ENCODE data around the gene OR10G8. TPM values are rescaled to one million over a fixed set of nuclear protein-coding genes. Genes with fewer than 3 reads are reported as not detected.

Gene OR10G8
- polyA plus RNA-seq, 3 donors, result not detected

GRCh38 chr11:124072147-124072546 lies 45.5 kb downstream of the OR10G8 start:
- Histone ChIP-seq H3K4me2 (replicated peaks; ENCODE audit: extremely low read depth, low read length, poor library complexity, severe bottlenecking) (no peak overlapping the region), H2AFZ (ENCODE audit: insufficient read depth, low read depth, low read length, poor library complexity, severe bottlenecking) (no peak overlapping the region), H3K27me3 (ENCODE audit: control insufficient read depth in 2 of 2, insufficient read depth in 2 of 2, low read length in 2 of 2) (no peaks in the 10 kb centered on the region), H3K79me2 (ENCODE audit: insufficient read depth, low read length) (no peaks in the 10 kb centered on the region), H4K20me1 (ENCODE audit: insufficient read depth, low read length) (no peaks in the 10 kb centered on the region), H3K9ac (ENCODE audit: insufficient read depth, low read length, poor library complexity, severe bottlenecking) (no peak overlapping the region), H3K9me3 (replicated peaks in 1 of 2; ENCODE audit: control insufficient read depth in 1 of 2, insufficient read depth in 1 of 2, low read length in 2 of 2) (no peaks in the 10 kb centered on the region), H3K27ac (ENCODE audit: low read depth in 1 of 2, low read length in 2 of 2) (no peak overlapping the region), H3K4me1 (ENCODE audit: control insufficient read depth in 1 of 2, insufficient read depth in 2 of 2, low read length in 2 of 2) (peaks cover 41 to 51% of the 10 kb centered on the region in 2 donors), H3K4me3 (replicated peaks in 1 of 3; ENCODE audit: low read depth in 2 of 3, low read length in 3 of 3) (no peak overlapping the region), H3K36me3 (replicated peaks in 1 of 2; ENCODE audit: control insufficient read depth in 1 of 2, insufficient read depth in 2 of 2, low read length in 2 of 2) (no peaks in the 10 kb centered on the region)
- Mint-ChIP-seq H3K27me3 (ENCODE audit: low read depth in 3 of 3) (peaks cover 0 to 4% (median 2%) of the 10 kb centered on the region in 3 donors), H3K9me3 (no peaks in the 10 kb centered on the region), H3K4me3 (no peak overlapping the region), H3K4me1 (peaks cover 51% of the 10 kb centered on the region), H3K27ac (no peak overlapping the region), H3K36me3 (no peaks in the 10 kb centered on the region)
- no CpG with 5 or more reads among the region's 8 CpGs for WGBS (ENCODE audit: insufficient coverage)
- TF ChIP-seq CTCF (IDR thresholded peaks at IDR 0.05), result no peak
- intact Hi-C loops (cut with micrococcal nuclease), result loop anchor here (5.0 to 10.0 kb wide), 5 partner anchors 120 to 513 kb away; no protein-coding TSS in a partner anchor
- no peak for DNase-seq

- intact Hi-C loops (cut with micrococcal nuclease), result loop anchor here (5.0 to 10.0 kb wide), 5 partner anchors 118 to 510 kb away; no protein-coding TSS in a partner anchor
Measured at GRCh38 chr11:124074554-124074953, 48.0 kb downstream of the OR10G8 start.

More at GRCh38 chr11:124074554-124074953, 48.0 kb downstream of the OR10G8 start:
- no peak overlapping the region for H3K4me2 ChIP-seq (replicated peaks; ENCODE audit: extremely low read depth, low read length, poor library complexity, severe bottlenecking)
- DNase-seq, result no peak
- H2AFZ ChIP-seq (ENCODE audit: insufficient read depth, low read depth, low read length, poor library complexity, severe bottlenecking), result no peak overlapping the region
- no peaks in the 10 kb centered on the region for H3K27me3 ChIP-seq (ENCODE audit: control insufficient read depth in 2 of 2, insufficient read depth in 2 of 2, low read length in 2 of 2)
- Mint-ChIP-seq H3K9me3 (peaks cover 0 to 2% (median 0%) of the 10 kb centered on the region in 7 donors), H3K36me3 (no peaks in the 10 kb centered on the region), H3K4me1 (peaks cover 36% of the 10 kb centered on the region), H3K4me3 (no peak overlapping the region), H3K27me3 (ENCODE audit: low read depth in 3 of 3) (peaks cover 0 to 4% (median 2%) of the 10 kb centered on the region in 3 donors), H3K27ac (no peak overlapping the region)
- TF ChIP-seq CTCF (IDR thresholded peaks at IDR 0.05), result no peak
- no peaks in the 10 kb centered on the region for H3K79me2 ChIP-seq (ENCODE audit: insufficient read depth, low read length)
- no peaks in the 10 kb centered on the region for H3K36me3 ChIP-seq (replicated peaks in 1 of 2; ENCODE audit: control insufficient read depth in 1 of 2, insufficient read depth in 2 of 2, low read length in 2 of 2)
- no peaks in the 10 kb centered on the region for H3K9me3 ChIP-seq (replicated peaks in 1 of 2; ENCODE audit: control insufficient read depth in 1 of 2, insufficient read depth in 1 of 2, low read length in 2 of 2)
- no peak overlapping the region for H3K27ac ChIP-seq (ENCODE audit: low read depth in 1 of 2, low read length in 2 of 2)
- H3K4me3 ChIP-seq (replicated peaks in 1 of 3; ENCODE audit: low read depth in 2 of 3, low read length in 3 of 3), result no peak overlapping the region
- H4K20me1 ChIP-seq (ENCODE audit: insufficient read depth, low read length), result no peaks in the 10 kb centered on the region
- no peak overlapping the region for H3K9ac ChIP-seq (ENCODE audit: insufficient read depth, low read length, poor library complexity, severe bottlenecking)
- H3K4me1 ChIP-seq (ENCODE audit: control insufficient read depth in 1 of 2, insufficient read depth in 2 of 2, low read length in 2 of 2), result peaks cover 31 to 38% of the 10 kb centered on the region in 2 donors
- 98% methylated on average over 5 of the region's 5 CpGs for WGBS (ENCODE audit: insufficient coverage)
